HCT116 (cell line): ENCODE data around the gene PRPF6. TPM values are rescaled to one million over a fixed set of nuclear protein-coding genes. Genes with fewer than 3 reads are reported as not detected.
A peak's percentile ranks its signal among the peaks of the same experiment; 100 is the strongest.

Experiments used
- ATAC-seq: fragments of 200-7000 bp; cut with Tn5 transposase; 2 replicates; pipeline ENCODE4 v1.9.1; 2020; ENCODE audit warnings: mild to moderate bottlenecking, moderate library complexity
- BruUV-seq: library from RNA; stranded (reverse); fragments of 400-500 nt; replicated peaks from 2 replicates; lab custom pipeline; 2021; lab: Mats Ljungman, UMichigan
- CTCF ChIA-PET: fragments of 300-600 bp; sonication (Branson Sonifier 250); formaldehyde crosslinking; loops from one replicate; lab custom pipeline; 2021; ENCODE audit warnings: antibody characterized with exemption; lab: Charles Lee
- POLR2A ChIA-PET: fragments of 300-600, 350-600 bp; sonication (Branson Sonifier 250); formaldehyde crosslinking; loops from one replicate; lab custom pipeline; 2021; ENCODE audit warnings: antibody characterized with exemption; lab: Charles Lee
- RAD21 ChIA-PET, 2 experiments: fragments of 300-600 bp; sonication (Branson Sonifier 250); formaldehyde crosslinking; loops; one replicate each; lab custom pipeline; 2023; ENCODE audit warnings: low total read pairs in 2 of 2; ENCODE audit not compliant: uncharacterized antibody in 2 of 2, unreplicated experiment in 2 of 2, low non-redundant PET in 1 of 2; lab: Charles Lee
- DNase-seq: peaks from one replicate; pipeline ENCODE4 v3.0.0-alpha.2; 2010; ENCODE audit warnings: low read depth, low spot score
- H2AFZ ChIP-seq: fragments of 200-600 bp; shearing (Covaris generic), sonication (generic); 2 replicates; pipeline ENCODE4 v1.6.1; 2017; ENCODE audit warnings: low read depth, mixed run types, mixed read lengths, antibody characterized with exemption, low read length; ENCODE audit not compliant: poor library complexity, severe bottlenecking
- H3K27ac ChIP-seq: 2 replicates; pipeline ENCODE4 v1.5.1; 2012; ENCODE audit warnings: low read depth, low read length
- H3K27me3 ChIP-seq: fragments of 200-600 bp; sonication (generic); 2 replicates; pipeline ENCODE4 v1.6.1; 2016; ENCODE audit warnings: mixed run types, low read length, mixed read lengths; ENCODE audit not compliant: insufficient read depth
- H3K36me3 ChIP-seq, 2 experiments: fragments of 200-500 bp in 1 of 2; fragments of 200-600 bp in 1 of 2; sonication (Bioruptor generic) in 1 of 2; sonication (generic) in 1 of 2; 2 replicates each; pipeline versions ENCODE4 v1.5.1 to v1.6.1; 2014 to 2016; ENCODE audit warnings: low read length in 2 of 2, inconsistent platforms in 1 of 2, mixed read lengths in 1 of 2, mixed run types in 1 of 2; ENCODE audit not compliant: insufficient read depth in 2 of 2, control insufficient read depth in 1 of 2
- H3K4me1 ChIP-seq, 2 experiments: fragments of 200-600 bp in 1 of 2; sonication (generic) in 1 of 2; 2 replicates each; pipeline versions ENCODE4 v1.5.1 to v1.6.1; 2012 to 2017; ENCODE audit warnings: low read length in 2 of 2, inconsistent platforms in 1 of 2, mild to moderate bottlenecking in 1 of 2, mixed read lengths in 1 of 2, mixed run types in 1 of 2, moderate library complexity in 1 of 2; ENCODE audit not compliant: insufficient read depth in 2 of 2, control insufficient read depth in 1 of 2
- H3K4me2 ChIP-seq: fragments of 200-600 bp; sonication (generic); 2 replicates; pipeline ENCODE4 v1.6.1; 2017; ENCODE audit warnings: mixed run types, low read length, mixed read lengths
- H3K4me3 ChIP-seq, 2 experiments: fragments of 200-600 bp in 1 of 2; sonication (generic) in 1 of 2; replicated peaks in 1 of 2; 2 replicates each; pipeline ENCODE4 v1.5.1; 2011 to 2016; ENCODE audit warnings: low read length in 2 of 2, control low read depth in 1 of 2, low read depth in 1 of 2, mild to moderate bottlenecking in 1 of 2, mixed read lengths in 1 of 2, mixed run types in 1 of 2
- H3K79me2 ChIP-seq: fragments of 200-600 bp; sonication (generic); 2 replicates; pipeline ENCODE4 v1.6.1; 2017; ENCODE audit warnings: mild to moderate bottlenecking, mixed run types, low read length, moderate library complexity, mixed read lengths; ENCODE audit not compliant: insufficient read depth
- H3K9ac ChIP-seq: fragments of 200-600 bp; sonication (generic); 2 replicates; pipeline ENCODE4 v1.6.1; 2016; ENCODE audit warnings: low read length, mixed read lengths
- H3K9me2 ChIP-seq: fragments of 200-600 bp; sonication (generic), shearing (Covaris generic); 2 replicates; pipeline ENCODE4 v1.6.1; 2017; ENCODE audit warnings: mixed run types, mild to moderate bottlenecking, moderate library complexity; ENCODE audit not compliant: insufficient read depth
- H3K9me3 ChIP-seq, 2 experiments: fragments of 200-500 bp in 1 of 2; fragments of 200-600 bp in 1 of 2; sonication (Bioruptor generic) in 1 of 2; sonication (generic) in 1 of 2; 2 replicates each; pipeline ENCODE4 v1.6.1; 2014 to 2017; ENCODE audit warnings: low read length in 2 of 2, mixed read lengths in 2 of 2, inconsistent platforms in 1 of 2, low read depth in 1 of 2, mild to moderate bottlenecking in 1 of 2, mixed run types in 1 of 2, moderate library complexity in 1 of 2; ENCODE audit not compliant: control insufficient read depth in 1 of 2, insufficient read depth in 1 of 2
- H4K20me1 ChIP-seq: fragments of 200-600 bp; sonication (generic), shearing (Covaris generic); 2 replicates; pipeline ENCODE4 v1.6.1; 2017; ENCODE audit warnings: mixed run types, mild to moderate bottlenecking, moderate library complexity; ENCODE audit not compliant: insufficient read depth
- CBX3 ChIP-seq: IDR thresholded peaks from 2 replicates; pipeline ENCODE4 v1.6.1; 2012; ENCODE audit warnings: low read depth
- ELF1 ChIP-seq: IDR thresholded peaks from 2 replicates; pipeline ENCODE4 v1.6.1; 2012; ENCODE audit warnings: low read depth, borderline replicate concordance
- MAX ChIP-seq: IDR thresholded peaks from 2 replicates; pipeline ENCODE4 v1.6.1; 2012
- POLR2AphosphoS5 ChIP-seq: IDR thresholded peaks from 2 replicates; pipeline ENCODE4 v1.6.1; 2011; ENCODE audit warnings: mild to moderate bottlenecking, low read depth, low read length, moderate library complexity
- SP1 ChIP-seq: IDR thresholded peaks from 2 replicates; pipeline ENCODE4 v1.6.1; 2012; ENCODE audit warnings: low read depth
- ZBTB33 ChIP-seq: IDR thresholded peaks from 2 replicates; pipeline ENCODE4 v1.6.1; 2011; ENCODE audit warnings: mild to moderate bottlenecking, low read length, moderate library complexity; ENCODE audit not compliant: insufficient replicate concordance; ENCODE audit errors: extremely low read depth
- ZFX ChIP-seq: fragments of 450-650 bp; IDR thresholded peaks from 2 replicates; pipeline ENCODE4 v1.6.1; 2017
- intact Hi-C: fragments of 100-400 bp; cut with micrococcal nuclease; formaldehyde crosslinking; loops from 2 replicates; pipeline ENCODE4 v1.10.0; 2022
- total RNA-seq: library from RNA; stranded (reverse); gene quantifications from one replicate; pipeline ENCODE4 v1.2.1, GENCODE V29; 2021; ENCODE audit not compliant: unreplicated experiment

The PRPF6 gene
- total RNA-seq, 1 experiment from 2014 or later = 74.9 TPM

GRCh38 chr20:63978319-63979228 lies 2.4 kb upstream of the PRPF6 start:
- ATAC-seq (peak; percentile 51), DNase-seq (no peak)
- Histone ChIP-seq H3K9ac (peak overlapping the region; percentile 76), H3K4me1 (peaks cover 22 to 56% of the 10 kb centered on the region in 2 experiments), H3K9me2 (no peaks in the 10 kb centered on the region), H3K27ac (peak overlapping the region; percentile 69), H3K4me2 (peak overlapping the region; percentile 96), H3K36me3 (peaks cover 0 to 4% of the 10 kb centered on the region in 2 experiments; a peak in 2 of 4 replicates), H3K9me3 (no peaks in the 10 kb centered on the region), H2AFZ (no peak overlapping the region), H4K20me1 (no peaks in the 10 kb centered on the region), H3K4me3 (peak overlapping the region; percentile 76 to 94), H3K27me3 (no peaks in the 10 kb centered on the region), H3K79me2 (peaks cover 25% of the 10 kb centered on the region)
- BruUV-seq = TSS peak; percentile 57
- ChIA-PET POLR2A (no interaction called here), RAD21 (no interaction called here), CTCF (no interaction called here)
- intact Hi-C loops = loop anchor here (10.0 kb wide), 2 partner anchors 114 to 194 kb away; partner anchors contain the start of genes ABHD16B and TPD52L2
- TF ChIP-seq CBX3 (no peak), ZBTB33 (peak; percentile 16), POLR2AphosphoS5 (peak; percentile 79)

GRCh38 chr20:63979229-63979556 lies 1.7 kb upstream of the PRPF6 start:
- H3K9me3 ChIP-seq = no peaks in the 10 kb centered on the region
- no TSS peak for BruUV-seq
- H3K4me1 ChIP-seq = peaks cover 22 to 50% of the 10 kb centered on the region in 2 experiments
- RAD21 ChIA-PET = no interaction called here
- no peak for DNase-seq
- peak; percentile 4 for ATAC-seq
- no peaks in the 10 kb centered on the region for H3K9me2 ChIP-seq
- H4K20me1 ChIP-seq = no peaks in the 10 kb centered on the region
- H3K9ac ChIP-seq = peak overlapping the region; percentile 76
- H3K4me2 ChIP-seq = peak overlapping the region; percentile 96
- peaks cover 31% of the 10 kb centered on the region for H3K79me2 ChIP-seq
- TF ChIP-seq SP1 = no peak
- no peak for TF ChIP-seq ZFX
- no peak for TF ChIP-seq MAX
- no peak for TF ChIP-seq ELF1
- CTCF ChIA-PET = interaction anchor here (1.9 to 2.2 kb wide), 2 partner anchors 441 to 443 kb away, joined by 6 to 17 read pairs; partner anchors contain the start of gene PTK6
- H2AFZ ChIP-seq = no peak overlapping the region
- intact Hi-C loops = loop anchor here (10.0 kb wide), 2 partner anchors 114 to 194 kb away; partner anchors contain the start of genes ABHD16B and TPD52L2
- peak overlapping the region; percentile 76 to 94 for H3K4me3 ChIP-seq
- POLR2A ChIA-PET = no interaction called here
- no peaks in the 10 kb centered on the region for H3K27me3 ChIP-seq
- peak overlapping the region; percentile 69 for H3K27ac ChIP-seq
- H3K36me3 ChIP-seq = peaks cover 3 to 8% of the 10 kb centered on the region in 2 experiments; a peak in 3 of 4 replicates
